T-cell (primary cell): Measurements from ENCODE around the gene ZNF586. TPM values are rescaled to one million over a fixed set of nuclear protein-coding genes. Genes with fewer than 3 reads are reported as not detected.
"Not testable (repeated sequence)": the region's sequence is repeated elsewhere in the genome, so short reads cannot be mapped to it uniquely, and the experiment has no call there.

Source experiments
- ATAC-seq, 4 experiments: fragments of 200-7000 bp in 3 of 4; fragments of 150-1000 bp in 1 of 4; cut with Tn5 transposase; replicated peaks in 1 of 4; 1 replicate in 3 of 4; 2 replicates in 1 of 4; pipeline ENCODE4 v1.10.0; 2021; ENCODE audit warnings: moderate library complexity in 3 of 4, mild to moderate bottlenecking in 2 of 4, moderate number of reproducible peaks in 1 of 4
- CTCF ChIA-PET, 2 donors: fragments of 300-600 bp; sonication (Branson Sonifier 250); formaldehyde crosslinking; loops; one replicate each; lab custom pipeline; 2022; ENCODE audit warnings: antibody characterized with exemption in 2 of 2; lab: Charles Lee
- POLR2A ChIA-PET, 2 donors: fragments of 300-600 bp; sonication (Branson Sonifier 250); formaldehyde crosslinking; loops; one replicate each; lab custom pipeline; 2022; ENCODE audit warnings: antibody characterized with exemption in 2 of 2; lab: Charles Lee
- DNase-seq, 35 experiments: peaks; one replicate each; pipeline versions ENCODE4 v3.0.0 to v3.0.0-alpha.2; 2013 to 2023
- H3K27ac ChIP-seq: one replicate; pipeline ENCODE4 v1.5.1; 2013; ENCODE audit warnings: low read length
- H3K27me3 ChIP-seq, 2 experiments: replicated peaks in 1 of 2; 1 replicate in 1 of 2; 2 replicates in 1 of 2; pipeline versions ENCODE4 v1.6.1 to v1.7.0; 2013; ENCODE audit warnings: low read length in 1 of 2, mixed read lengths in 1 of 2; ENCODE audit not compliant: control insufficient read depth in 2 of 2, insufficient read depth in 2 of 2; ENCODE audit errors: extremely low read depth in 1 of 2
- H3K36me3 ChIP-seq, 2 donors: 1 replicate in 1 of 2; 2 replicates in 1 of 2; pipeline versions ENCODE4 v1.6.1 to v1.7.0; 2013; ENCODE audit warnings: low read length in 1 of 2; ENCODE audit not compliant: control insufficient read depth in 2 of 2, insufficient read depth in 1 of 2; ENCODE audit errors: extremely low read depth in 1 of 2
- H3K4me1 ChIP-seq, 2 experiments: 1 replicate in 1 of 2; 2 replicates in 1 of 2; pipeline versions ENCODE4 v1.6.1 to v1.7.0; 2013; ENCODE audit warnings: low read length in 2 of 2, mixed read lengths in 1 of 2; ENCODE audit not compliant: insufficient read depth in 2 of 2, control insufficient read depth in 1 of 2; ENCODE audit errors: extremely low read depth in 1 of 2
- H3K4me3 ChIP-seq, 2 donors: 1 replicate in 1 of 2; 2 replicates in 1 of 2; pipeline versions ENCODE4 v1.5.1 to v1.7.0; 2013; ENCODE audit warnings: mild to moderate bottlenecking in 2 of 2, low read length in 1 of 2, moderate library complexity in 1 of 2; ENCODE audit not compliant: control insufficient read depth in 1 of 2; ENCODE audit errors: extremely low read depth in 1 of 2
- H3K9me3 ChIP-seq: 2 replicates; pipeline ENCODE4 v1.7.0; 2013
- H3K27ac Mint-ChIP-seq, 2 donors: one replicate each; pipeline ENCODE4 v1.8.0; 2020 to 2021; ENCODE audit warnings: mild to moderate bottlenecking in 2 of 2, mixed read lengths in 2 of 2
- H3K27me3 Mint-ChIP-seq, 2 donors: one replicate each; pipeline ENCODE4 v1.8.0; 2021 to 2022; ENCODE audit warnings: mixed read lengths in 2 of 2
- H3K36me3 Mint-ChIP-seq: one replicate; pipeline ENCODE4 v1.8.0; 2021; ENCODE audit warnings: mixed read lengths
- H3K4me1 Mint-ChIP-seq, 3 donors: one replicate each; pipeline ENCODE4 v1.8.0; 2020 to 2022; ENCODE audit warnings: mixed read lengths in 3 of 3, mild to moderate bottlenecking in 1 of 3
- H3K4me3 Mint-ChIP-seq, 3 donors: one replicate each; pipeline ENCODE4 v1.8.0; 2020 to 2022; ENCODE audit warnings: mild to moderate bottlenecking in 3 of 3, mixed read lengths in 3 of 3, moderate library complexity in 3 of 3
- H3K9me3 Mint-ChIP-seq, 3 donors: one replicate each; pipeline ENCODE4 v1.8.0; 2020 to 2022; ENCODE audit warnings: mixed read lengths in 3 of 3
- WGBS: methylation state at CpG from one replicate; pipeline ENCODE4 v1.1.5; 2013; ENCODE audit warnings: missing lambda C conversion rate; ENCODE audit not compliant: insufficient coverage; 5-methylcytosine and 5-hydroxymethylcytosine counted together
- total RNA-seq, 35 experiments: library from RNA in 6 of 35; stranded (reverse) in 6 of 35; fragments of 120-200 nt in 1 of 35; gene quantifications; one replicate each; pipeline versions ENCODE4 v1.2.1 to v1.2.4 and lab custom pipeline; 2013 to 2026

Gene ZNF586
- total RNA-seq, 5 donors from 2014 or later (not counting 1 experiment from before 2014, with no cell fraction given): 34.0 to 46.9 (median 40.1) TPM

DNA sequence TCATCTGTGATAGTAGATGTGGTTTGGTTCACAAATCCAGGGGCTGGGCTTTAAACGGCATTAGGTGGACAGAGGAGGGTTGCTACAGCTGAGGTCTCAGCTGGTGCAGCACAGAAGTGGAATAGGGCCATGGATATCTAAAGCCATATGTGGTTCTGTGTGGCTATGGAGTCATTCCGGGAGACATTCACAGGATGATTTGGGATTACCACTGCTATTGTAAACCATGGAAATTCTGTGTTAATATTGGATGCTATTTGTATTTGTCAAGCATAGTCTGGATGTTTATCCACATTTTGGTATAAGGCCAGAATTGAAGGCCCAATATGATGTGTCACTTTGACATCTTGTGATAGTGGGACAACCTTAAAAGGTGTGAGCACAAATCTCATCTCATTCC lies 53.7 kb downstream of the ZNF586 start:
- H3K9me3 ChIP-seq, H3K27ac ChIP-seq, POLR2A ChIA-PET, H3K4me3 Mint-ChIP-seq, H3K27me3 Mint-ChIP-seq, H3K4me3 ChIP-seq, H3K9me3 Mint-ChIP-seq, H3K36me3 ChIP-seq, H3K27me3 ChIP-seq, DNase-seq, ATAC-seq: not testable (repeated sequence)
- H3K36me3 Mint-ChIP-seq: peaks cover 34% of the 10 kb centered on the region
- H3K4me1 ChIP-seq: peaks cover 7 to 24% of the 10 kb centered on the region in 2 experiments
- WGBS: no CpG with 5 or more reads among the region's 2 CpGs
- H3K4me1 Mint-ChIP-seq: peaks cover 64 to 67% (median 65%) of the 10 kb centered on the region in 3 donors
- H3K27ac Mint-ChIP-seq: peak overlapping the region in 1 of 2 donors; percentile 21
- CTCF ChIA-PET: interaction anchor here in 1 of 2 donors (0.5 kb wide), 1 partner anchor 263 kb away, joined by 3 read pairs; no protein-coding TSS in a partner anchor

GRCh38 chr19:57823608-57824007 lies 54.1 kb downstream of the ZNF586 start:
- peaks cover 60 to 64% (median 62%) of the 10 kb centered on the region in 3 donors for H3K4me1 Mint-ChIP-seq
- H3K27ac Mint-ChIP-seq, CTCF ChIA-PET, DNase-seq, H3K9me3 Mint-ChIP-seq, H3K4me3 Mint-ChIP-seq, ATAC-seq, H3K4me3 ChIP-seq, H3K27ac ChIP-seq, H3K27me3 Mint-ChIP-seq, H3K9me3 ChIP-seq, H3K36me3 ChIP-seq, H3K27me3 ChIP-seq, POLR2A ChIA-PET: not testable (repeated sequence)
- peaks cover 7 to 22% of the 10 kb centered on the region in 2 experiments for H3K4me1 ChIP-seq
- WGBS: 95% methylated on average over 3 of the region's 4 CpGs
- peaks cover 34% of the 10 kb centered on the region for H3K36me3 Mint-ChIP-seq

DNA sequence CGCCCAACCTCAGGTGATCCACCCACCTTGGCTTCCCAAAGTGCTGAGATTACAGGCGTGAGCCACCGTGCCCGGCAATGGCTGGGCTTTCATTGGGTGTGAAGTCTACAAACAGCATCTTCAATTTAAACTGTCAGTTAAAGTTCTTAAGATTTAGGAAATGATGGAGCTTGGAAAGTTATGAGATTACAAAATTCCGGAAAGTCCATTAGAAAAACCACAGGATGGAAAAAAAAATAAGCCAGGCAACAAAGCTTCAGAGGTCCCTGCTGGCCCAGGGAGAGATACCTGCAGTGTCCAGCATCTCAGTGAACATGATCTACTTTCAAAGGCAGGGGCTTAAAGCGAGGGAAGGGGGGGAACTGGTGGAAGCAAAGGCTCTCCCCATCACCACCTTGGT lies 56.0 kb downstream of the ZNF586 start:
- Mint-ChIP-seq H3K9me3 (no peaks in the 10 kb centered on the region), H3K4me1 (peaks cover 61 to 65% (median 63%) of the 10 kb centered on the region in 3 donors), H3K27ac (no peak overlapping the region), H3K27me3 (no peaks in the 10 kb centered on the region), H3K4me3 (no peak overlapping the region), H3K36me3 (peaks cover 46% of the 10 kb centered on the region)
- no peak overlapping the region for H3K4me3 ChIP-seq
- no peaks in the 10 kb centered on the region for H3K27me3 ChIP-seq
- ChIA-PET POLR2A (interaction anchor here in 1 of 2 donors (0.7 kb wide), 1 partner anchor 79 kb away, joined by 12 read pairs; no protein-coding TSS in a partner anchor), CTCF (no interaction called here)
- H3K9me3 ChIP-seq: no peaks in the 10 kb centered on the region
- no CpG with 5 or more reads among the region's 6 CpGs for WGBS
- H3K4me1 ChIP-seq: peaks cover 3 to 12% of the 10 kb centered on the region in 2 experiments
- ATAC-seq (no peak), DNase-seq (no peak)
- peaks cover 7 to 8% of the 10 kb centered on the region in 2 donors for H3K36me3 ChIP-seq
- H3K27ac ChIP-seq: no peak overlapping the region

DNA sequence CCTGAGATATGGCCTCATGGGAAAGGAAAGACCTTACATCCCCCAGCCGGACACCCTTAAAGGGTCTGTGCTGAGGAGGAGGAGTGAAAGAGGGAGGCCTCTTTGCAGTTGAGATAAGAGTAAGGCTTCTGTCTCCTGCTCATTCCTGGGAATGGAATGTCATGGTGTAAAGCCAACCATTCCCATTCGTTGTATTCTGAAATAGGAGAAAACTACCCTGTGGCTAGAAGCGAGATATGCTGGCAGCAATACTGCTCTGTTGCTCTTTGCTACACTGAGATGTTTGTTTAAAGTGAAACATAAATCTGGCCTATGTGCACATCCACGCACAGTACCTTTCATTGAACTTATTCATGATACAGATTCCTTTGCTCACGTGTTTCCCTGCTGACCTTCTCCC lies 59.8 kb downstream of the ZNF586 start:
- CTCF ChIA-PET: no interaction called here

DNA sequence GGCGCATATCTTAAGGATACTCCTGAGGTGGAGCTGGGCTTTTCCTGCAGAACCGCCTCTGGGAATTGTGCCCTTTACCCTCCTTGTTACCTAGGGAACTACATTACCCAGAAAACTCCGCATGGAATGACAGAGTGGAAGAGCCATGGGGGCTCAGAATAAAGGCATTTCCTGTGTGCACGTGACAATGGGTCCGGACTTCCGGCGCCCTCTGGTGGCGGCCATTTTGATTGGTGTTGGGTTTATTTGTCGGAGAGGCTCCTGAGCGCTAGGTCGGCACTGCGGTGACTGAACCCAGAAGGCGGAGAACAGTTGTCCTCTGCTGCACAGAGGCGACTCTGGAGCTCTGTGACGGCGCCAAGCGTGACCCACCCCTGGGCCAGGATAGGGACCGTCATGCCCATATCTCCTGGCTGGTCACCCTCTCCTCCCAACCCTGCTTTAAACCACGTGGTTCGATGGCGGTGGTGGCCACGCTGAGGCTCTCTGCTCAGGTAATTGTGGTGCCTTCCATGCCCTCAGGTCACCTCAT lies 60.7 kb downstream of the ZNF586 start, which contains the start of gene ZNF587B:
ZNF587B (plus strand) TSS at position 229 of the 532 bp plus-strand sequence; CDS start at position 459, 230 bp downstream.
- Mint-ChIP-seq H3K4me1 (peaks cover 30 to 34% (median 31%) of the 10 kb centered on the region in 3 donors), H3K36me3 (peaks cover 33% of the 10 kb centered on the region), H3K27ac (no peak within 1 kb of the TSS), H3K4me3 (no peak within 1 kb of the TSS), H3K9me3 (no peaks in the 10 kb centered on the region), H3K27me3 (no peaks in the 10 kb centered on the region)
- H3K4me3 ChIP-seq: no peak within 1 kb of the TSS
- 88% methylated on average over 13 of the region's 22 CpGs for WGBS
- ATAC-seq (peak in 2 of 4 experiments; percentile 33 to 66), DNase-seq (peak in 25 of 35 experiments; percentile 7 to 43 (median 22))
- peaks cover 0 to 4% of the 10 kb centered on the region in 2 experiments for H3K4me1 ChIP-seq
- POLR2A ChIA-PET: no interaction called here
- CTCF ChIA-PET: no interaction called here
- H3K9me3 ChIP-seq: no peaks in the 10 kb centered on the region
- H3K27ac ChIP-seq: no peak within 1 kb of the TSS
- no peaks in the 10 kb centered on the region for H3K27me3 ChIP-seq
- H3K36me3 ChIP-seq: peaks cover 4 to 8% of the 10 kb centered on the region in 2 donors

More for the DNA sequence above, 59.8 kb downstream of the ZNF586 start:
- no peaks in the 10 kb centered on the region for H3K9me3 ChIP-seq
- no peak overlapping the region for H3K27ac ChIP-seq
- peaks cover 34 to 38% (median 36%) of the 10 kb centered on the region in 3 donors for H3K4me1 Mint-ChIP-seq
- H3K27me3 Mint-ChIP-seq: no peaks in the 10 kb centered on the region
- no peak overlapping the region for H3K27ac Mint-ChIP-seq
- no peak for DNase-seq
- no peaks in the 10 kb centered on the region for H3K9me3 Mint-ChIP-seq
- H3K36me3 ChIP-seq: peaks cover 4 to 8% of the 10 kb centered on the region in 2 donors
- POLR2A ChIA-PET: no interaction called here
- no peak overlapping the region for H3K4me3 ChIP-seq
- no peak overlapping the region for H3K4me3 Mint-ChIP-seq
- WGBS: no CpG with 5 or more reads among the region's 5 CpGs
- no peaks in the 10 kb centered on the region for H3K27me3 ChIP-seq
- no peak for ATAC-seq
- H3K4me1 ChIP-seq: peaks cover 0 to 4% of the 10 kb centered on the region in 2 experiments
- H3K36me3 Mint-ChIP-seq: peaks cover 37% of the 10 kb centered on the region
